OCI-LY7 (cell line): ENCODE data around the gene KRTAP5-2. TPM values are rescaled to one million over a fixed set of nuclear protein-coding genes. Genes with fewer than 3 reads are reported as not detected.

Experiments
- BruUV-seq: library from RNA; stranded (reverse); fragments of 400-500 nt; replicated peaks from 2 replicates; lab custom pipeline; 2021; lab: Mats Ljungman, UMichigan
- CTCF ChIA-PET: fragments of 300-600 bp; sonication (Branson Sonifier 250); formaldehyde crosslinking; loops from one replicate; lab custom pipeline; 2022; ENCODE audit warnings: antibody characterized with exemption; ENCODE audit not compliant: unreplicated experiment; lab: Charles Lee
- POLR2A ChIA-PET: fragments of 300-600 bp; sonication (Branson Sonifier 250); formaldehyde crosslinking; loops from one replicate; lab custom pipeline; 2022; ENCODE audit warnings: antibody characterized with exemption; lab: Charles Lee
- DNase-seq: peaks from one replicate; pipeline ENCODE4 v3.0.0-alpha.2; 2015; ENCODE audit warnings: low spot score
- H2AFZ ChIP-seq: fragments of 200-600 bp; sonication (generic), shearing (Covaris generic); 2 replicates; pipeline ENCODE4 v1.6.1; 2014; ENCODE audit warnings: mild to moderate bottlenecking, antibody characterized with exemption, low read length, moderate library complexity
- H3K27ac ChIP-seq: fragments of 200-600 bp; sonication (generic); 2 replicates; pipeline ENCODE4 v1.5.1; 2014; ENCODE audit warnings: mixed run types, low read depth, mild to moderate bottlenecking, moderate library complexity, low read length, inconsistent platforms; ENCODE audit not compliant: poor library complexity, severe bottlenecking
- H3K36me3 ChIP-seq: fragments of 200-600 bp; sonication (generic); 2 replicates; pipeline ENCODE4 v1.6.1; 2014; ENCODE audit warnings: mild to moderate bottlenecking, antibody characterized with exemption, low read length, moderate library complexity, mixed read lengths; ENCODE audit not compliant: insufficient read depth
- H3K4me1 ChIP-seq: fragments of 200-600 bp; sonication (generic); 2 replicates; pipeline ENCODE4 v1.5.1; 2014; ENCODE audit warnings: mild to moderate bottlenecking, low read length; ENCODE audit not compliant: insufficient read depth, poor library complexity, severe bottlenecking
- H3K4me2 ChIP-seq: fragments of 200-600 bp; sonication (generic); 2 replicates; pipeline ENCODE4 v1.6.1; 2014; ENCODE audit warnings: mild to moderate bottlenecking, low read length
- H3K4me3 ChIP-seq: fragments of 200-600 bp; sonication (generic); 2 replicates; pipeline ENCODE4 v1.5.1; 2014; ENCODE audit warnings: mild to moderate bottlenecking, low read depth, low read length; ENCODE audit not compliant: poor library complexity, severe bottlenecking
- H3K79me2 ChIP-seq: fragments of 200-600 bp; sonication (generic); 2 replicates; pipeline ENCODE4 v1.6.1; 2016; ENCODE audit warnings: low read depth, mild to moderate bottlenecking, low read length, moderate library complexity, mixed read lengths; ENCODE audit not compliant: insufficient read depth
- H3K9me2 ChIP-seq: fragments of 200-600 bp; sonication (generic); 2 replicates; pipeline ENCODE4 v1.6.1; 2016; ENCODE audit warnings: mild to moderate bottlenecking, low read length, mixed read lengths; ENCODE audit not compliant: insufficient read depth
- H3K9me3 ChIP-seq: fragments of 200-600 bp; sonication (generic); 2 replicates; pipeline ENCODE4 v1.6.1; 2014; ENCODE audit warnings: mild to moderate bottlenecking, mixed run types, low read length, mixed read lengths
- H4K20me1 ChIP-seq: fragments of 200-600 bp; sonication (generic); 2 replicates; pipeline ENCODE4 v1.6.1; 2014; ENCODE audit warnings: mild to moderate bottlenecking, antibody characterized with exemption, low read length, moderate library complexity, mixed read lengths; ENCODE audit not compliant: insufficient read depth
- CTCF ChIP-seq: fragments of 200-600 bp; sonication (generic); conservative IDR thresholded peaks from 2 replicates; pipeline ENCODE4 v1.5.1; 2014; ENCODE audit warnings: mild to moderate bottlenecking, antibody characterized with exemption, low read length, moderate library complexity, mixed read lengths
- EZH2phosphoT487 ChIP-seq: fragments of 200-600 bp; sonication (generic); IDR thresholded peaks from 2 replicates; pipeline ENCODE4 v1.6.1; 2018; ENCODE audit warnings: low read depth, borderline replicate concordance, mild to moderate bottlenecking, mixed run types, antibody characterized with exemption, low read length, moderate library complexity, mixed read lengths
- intact Hi-C: fragments of 100-400 bp; cut with micrococcal nuclease; formaldehyde crosslinking; loops from one replicate; pipeline ENCODE4 v1.10.0; 2022; ENCODE audit not compliant: unreplicated experiment
- total RNA-seq, 2 experiments: library from RNA; depleted of rRNA in 1 of 2; stranded (reverse); fragments of >200 nt in 1 of 2; shearing (Covaris generic) in 1 of 2; gene quantifications; 2 replicates each; pipeline ENCODE4 v1.2.3, GENCODE V29; 2014 to 2022

The KRTAP5-2 gene
- total RNA-seq, 2 experiments from 2014 or later, result not detected

- Histone ChIP-seq H3K4me2 (no peak overlapping the region), H3K4me3 (no peak overlapping the region), H3K27ac (no peak overlapping the region), H3K9me3 (no peaks in the 10 kb centered on the region), H3K9me2 (no peaks in the 10 kb centered on the region), H3K79me2 (no peaks in the 10 kb centered on the region), H2AFZ (no peak overlapping the region), H3K4me1 (no peaks in the 10 kb centered on the region), H3K36me3 (no peaks in the 10 kb centered on the region), H4K20me1 (no peaks in the 10 kb centered on the region)
- no peak for DNase-seq
- BruUV-seq, result no TSS peak
- no peak for TF ChIP-seq CTCF
- TF ChIP-seq EZH2phosphoT487, result no peak
- intact Hi-C loops, result no loop called here
- POLR2A ChIA-PET, result no interaction called here
- CTCF ChIA-PET, result interaction anchor here (0.6 kb wide), 1 partner anchor 8 kb away, joined by 4 read pairs; no protein-coding TSS in a partner anchor
These were observed 46.7 kb upstream of the KRTAP5-2 start for GRCh38 chr11:1644601-1645356.

GRCh38 chr11:1643146-1643690 is 45.1 kb upstream of the KRTAP5-2 start:
- TF ChIP-seq CTCF (no peak), EZH2phosphoT487 (no peak)
- ChIA-PET POLR2A (no interaction called here), CTCF (no interaction called here)
- Histone ChIP-seq H3K4me1 (no peaks in the 10 kb centered on the region), H3K36me3 (no peaks in the 10 kb centered on the region), H3K27ac (no peak overlapping the region), H2AFZ (no peak overlapping the region), H3K4me2 (no peak overlapping the region), H3K4me3 (no peak overlapping the region), H4K20me1 (no peaks in the 10 kb centered on the region), H3K79me2 (no peaks in the 10 kb centered on the region), H3K9me2 (no peaks in the 10 kb centered on the region), H3K9me3 (no peaks in the 10 kb centered on the region)
- no peak for DNase-seq
- intact Hi-C loops, result no loop called here
- BruUV-seq, result no TSS peak
